Stimulated activated CD8-positive, alpha-beta memory T cell treated with anti-CD3 and anti-CD28 coated beads, Interleukin-4, amount 100 ng/mL, for 24 hours (primary cell): ENCODE results near the gene NLRP3.
"Not testable (repeated sequence)": the region's sequence is repeated elsewhere in the genome, so short reads cannot be mapped to it uniquely, and the experiment has no call there.

Source experiments
- DNase-seq: peaks from one replicate; pipeline ENCODE4 v3.0.0-alpha.2; 2020; ENCODE audit warnings: low read depth

Gene NLRP3

DNA sequence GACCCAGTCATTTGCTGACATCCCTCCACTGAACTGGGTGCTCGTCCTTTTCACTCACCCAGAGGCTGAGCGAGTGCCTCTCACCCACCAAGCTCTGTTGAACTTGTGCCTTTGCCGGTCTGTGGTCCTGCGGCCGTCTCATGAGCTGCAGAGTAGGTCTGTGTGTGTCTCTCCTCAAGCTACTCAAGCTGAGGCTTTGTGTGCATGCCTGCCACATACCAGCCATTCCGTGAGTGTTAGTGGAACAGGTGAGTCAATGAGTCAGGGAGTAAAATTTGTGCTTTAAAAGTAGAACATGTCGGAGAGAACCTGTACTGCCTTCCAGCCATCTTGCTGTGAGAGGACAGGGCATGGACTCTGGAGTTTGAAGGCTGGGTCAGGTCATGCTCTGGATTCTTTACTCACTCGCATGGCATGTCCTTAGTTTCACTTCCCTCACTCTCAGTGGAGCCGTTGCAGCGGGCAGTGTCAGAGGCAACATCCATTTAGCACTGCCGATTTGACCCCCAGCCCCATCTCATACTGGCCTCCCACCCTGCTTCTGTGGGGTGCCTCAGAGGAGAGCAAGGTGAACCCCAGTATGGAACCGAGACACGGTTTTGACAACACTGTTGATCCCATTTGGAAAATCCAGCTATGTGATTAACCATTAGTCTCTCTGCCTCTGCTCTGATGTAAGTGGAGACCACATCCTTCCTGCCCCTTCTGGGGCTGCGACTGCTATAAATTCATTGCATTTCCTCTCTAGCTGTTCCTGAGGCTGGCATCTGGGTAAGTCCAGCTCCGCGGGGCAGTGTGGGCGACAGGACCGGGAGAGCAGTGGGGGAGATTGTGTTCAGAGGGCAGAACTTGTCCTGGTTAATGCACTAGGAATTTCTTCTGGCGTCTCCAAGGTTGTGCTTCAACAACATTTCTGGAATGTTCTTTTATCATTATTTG, at the start of gene NLRP3:
Gene NLRP3 (plus strand): TSS at position 751 of the 939 bp plus-strand sequence. CDS start 2,628 bp downstream, outside the sequence.
- DNase-seq = no peak

DNA sequence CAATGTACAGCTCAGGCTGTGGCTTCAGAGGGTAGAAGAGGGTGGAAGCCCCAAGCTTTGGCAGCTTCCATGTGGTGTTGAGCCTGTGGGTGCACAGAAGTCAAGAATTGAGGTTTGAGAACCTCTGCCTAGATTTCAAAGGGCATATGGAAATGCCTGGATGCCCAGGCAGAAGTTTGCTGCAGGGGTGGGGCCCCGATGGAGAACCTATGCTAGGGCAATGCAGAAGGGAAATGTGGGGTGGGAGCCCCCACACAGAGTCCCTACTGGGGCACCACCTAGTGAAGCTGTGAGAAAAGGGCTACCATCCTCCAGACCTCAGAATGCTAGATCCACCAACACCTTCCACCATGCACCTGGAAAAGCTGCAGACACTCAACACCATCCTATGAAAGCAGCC, 49.6 kb upstream of the NLRP3 start:
- not testable (repeated sequence) for DNase-seq

DNA sequence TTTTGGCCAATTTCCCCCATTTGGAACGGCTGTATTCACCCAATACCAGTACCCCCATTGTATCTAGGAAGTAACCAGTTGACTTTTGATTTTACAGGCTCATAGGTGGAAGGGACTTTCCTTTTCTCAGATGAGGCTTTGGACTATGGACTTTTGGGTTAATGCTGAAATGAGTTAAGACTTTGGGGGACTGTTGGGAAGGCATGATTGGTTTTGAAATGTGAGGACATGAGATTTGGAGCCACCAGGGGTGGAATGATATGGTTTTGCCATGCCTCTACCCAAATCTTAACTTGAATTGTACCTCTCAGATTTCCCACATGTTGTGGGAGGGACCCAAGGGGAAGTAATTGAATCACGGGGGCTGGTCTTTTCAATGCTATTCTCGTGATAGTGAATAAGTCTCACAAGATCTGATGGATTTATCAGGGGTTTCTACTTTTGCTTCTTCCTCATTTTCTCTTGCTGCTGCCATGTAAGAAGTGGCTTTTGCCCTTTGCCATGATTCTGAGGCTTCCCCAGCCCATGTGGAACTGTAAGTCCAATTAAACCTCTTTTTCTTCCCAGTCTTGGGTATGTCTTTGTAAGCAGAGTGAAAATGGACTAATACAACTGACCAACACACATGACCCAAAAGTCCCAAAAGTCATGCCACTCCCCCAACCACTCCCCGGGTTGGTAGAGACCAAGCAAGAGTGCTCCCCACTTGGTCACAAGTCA, 48.9 kb upstream of the NLRP3 start:
- DNase-seq = no peak

DNA sequence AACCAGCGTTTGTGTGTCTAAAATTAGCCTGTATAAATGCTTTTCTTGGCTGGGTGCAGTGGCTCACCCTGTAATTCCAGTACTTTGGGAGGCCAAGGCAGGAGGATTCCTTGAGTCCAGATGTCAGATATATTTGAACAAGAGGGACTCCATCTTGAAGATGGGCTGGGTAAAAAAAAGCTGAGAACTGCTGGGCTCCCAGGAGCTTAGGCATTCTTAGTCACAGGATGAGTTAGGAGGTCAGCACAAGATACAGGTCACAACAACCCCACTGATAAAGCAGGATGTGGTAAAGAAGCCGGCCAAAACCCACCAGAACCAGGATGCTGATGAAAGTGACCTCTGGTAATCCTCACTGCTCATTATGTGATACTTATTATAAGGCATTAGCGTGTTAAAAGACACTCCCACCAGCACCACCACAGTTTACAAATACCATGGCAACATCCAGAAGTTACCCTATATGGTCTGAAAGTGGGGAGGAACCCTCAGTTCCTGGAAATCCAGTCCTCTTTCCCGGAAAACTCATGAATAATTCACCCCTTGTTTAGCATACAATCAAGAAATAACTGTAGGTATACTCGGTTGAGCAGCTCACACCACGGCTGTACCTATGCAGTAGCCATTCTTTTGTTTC, 48.1 kb upstream of the NLRP3 start:
- DNase-seq = no peak

DNA sequence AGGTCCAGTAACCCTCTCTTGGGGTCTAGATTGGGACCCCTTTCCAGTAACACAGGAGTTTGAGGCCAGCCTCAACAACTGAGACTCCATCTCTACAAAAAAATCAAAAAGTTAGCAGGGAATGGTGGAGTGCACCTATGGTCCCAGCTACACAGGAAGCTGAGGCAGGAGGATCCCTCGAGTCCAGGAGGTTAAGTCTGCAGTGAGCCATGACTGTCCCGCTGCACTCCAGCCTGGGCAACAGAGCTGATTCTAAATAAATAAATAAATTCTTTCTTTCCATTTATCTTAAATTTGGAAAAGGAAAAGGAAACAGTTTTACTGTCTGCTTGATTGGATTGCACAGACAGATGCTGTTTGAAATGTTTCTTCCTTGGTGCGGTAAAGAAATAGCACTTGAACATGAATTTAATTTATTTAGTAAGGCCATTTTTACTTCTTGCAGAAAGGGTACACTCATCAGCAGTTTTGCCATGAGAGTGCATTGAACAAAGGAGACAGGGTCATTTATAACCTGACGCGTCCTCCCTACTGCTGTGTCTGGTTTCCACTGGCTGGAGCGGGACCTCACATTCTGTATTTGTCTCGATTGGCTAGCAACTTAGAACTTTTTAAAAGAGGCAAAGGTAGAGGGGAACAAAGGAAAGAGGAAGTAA, 47.4 kb upstream of the NLRP3 start:
- DNase-seq = no peak

DNA sequence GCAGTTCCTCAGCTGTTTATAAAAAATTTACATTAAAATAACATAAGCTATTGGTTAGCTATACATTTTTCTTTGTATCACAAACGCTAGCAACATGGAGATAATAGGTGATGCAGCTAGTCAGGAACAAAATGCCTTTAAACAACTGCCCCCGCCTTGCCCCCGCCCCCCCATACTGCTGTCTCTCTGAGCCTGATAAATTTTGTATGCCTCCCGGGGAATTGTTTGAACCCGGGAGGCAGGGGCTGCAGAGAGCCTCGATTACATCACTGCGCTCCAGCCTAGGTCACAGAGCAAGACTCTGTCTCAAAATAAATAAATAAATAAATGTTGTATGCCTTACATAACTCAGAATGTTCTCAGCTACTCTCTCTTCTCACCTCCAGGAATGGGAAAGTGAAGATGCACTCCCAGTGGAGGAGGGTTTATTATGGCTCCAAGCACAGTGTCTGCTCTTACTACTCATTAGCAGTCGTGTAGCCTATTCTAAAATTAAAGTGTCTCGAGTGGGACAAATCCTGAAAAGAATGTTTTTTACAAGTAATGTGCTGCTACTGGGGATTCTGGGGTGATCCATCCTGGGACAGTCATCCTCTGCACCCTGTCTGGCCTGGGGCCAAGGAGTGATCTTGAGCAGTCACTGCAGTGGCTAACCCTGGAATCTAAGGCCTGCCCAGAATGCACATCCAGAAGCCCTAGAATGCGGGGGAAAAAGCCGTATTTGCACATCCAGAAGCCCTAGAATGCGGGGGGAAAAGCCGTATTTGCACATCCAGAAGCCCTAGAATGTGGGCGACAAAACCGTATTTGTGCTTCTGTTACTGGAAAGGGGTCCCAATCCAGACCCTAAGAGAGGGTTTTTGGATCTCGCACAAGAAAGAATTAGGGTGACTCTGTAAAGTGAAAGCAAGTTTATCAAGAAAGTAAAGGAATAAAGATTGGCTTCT, 44.9 kb upstream of the NLRP3 start:
- no peak for DNase-seq

DNA sequence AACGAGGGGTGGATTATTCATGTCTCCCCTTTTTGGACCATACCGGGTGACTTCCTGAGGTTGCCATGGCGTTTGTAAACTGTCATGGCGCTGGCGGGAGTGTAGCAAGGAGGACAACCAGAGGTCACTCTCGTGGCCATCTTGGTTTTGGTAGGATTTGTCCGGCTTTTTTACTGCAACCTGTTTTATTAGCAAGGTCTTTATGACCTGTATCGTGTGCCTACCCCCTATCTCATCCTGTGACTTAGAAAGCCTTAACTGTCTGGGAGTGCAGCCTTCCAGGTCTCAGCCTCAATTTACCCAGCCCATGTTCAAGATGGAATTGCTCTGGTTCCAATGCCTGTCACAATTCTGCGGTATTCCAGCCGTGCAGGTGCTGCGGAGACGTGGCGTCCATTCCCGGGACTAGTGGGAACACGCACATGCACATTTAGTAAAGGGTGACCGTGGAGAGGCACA, 44.1 kb upstream of the NLRP3 start:
- DNase-seq = no peak

DNA sequence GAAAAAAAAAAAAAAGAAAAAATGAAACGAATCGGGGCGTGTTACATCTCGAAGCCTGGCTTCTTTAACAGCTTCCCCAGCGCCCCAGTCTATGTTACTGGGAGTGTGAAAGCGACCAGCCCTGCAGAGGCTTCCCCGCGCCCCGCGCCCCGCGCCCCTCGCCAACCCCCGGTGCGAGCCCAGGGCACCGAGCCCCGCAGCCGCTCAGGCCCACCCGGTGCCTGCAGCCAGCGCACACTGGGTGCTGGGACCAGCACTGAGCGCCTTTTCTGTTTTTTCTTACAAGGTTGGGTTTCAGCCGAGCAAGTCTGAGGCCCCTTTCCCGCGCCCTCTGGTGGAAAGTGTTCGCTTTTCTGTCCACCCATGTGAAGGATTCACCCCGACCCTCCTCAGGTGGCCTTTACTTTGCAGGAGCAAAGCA, 42.2 kb upstream of the NLRP3 start:
- peak; percentile 52 for DNase-seq

DNA sequence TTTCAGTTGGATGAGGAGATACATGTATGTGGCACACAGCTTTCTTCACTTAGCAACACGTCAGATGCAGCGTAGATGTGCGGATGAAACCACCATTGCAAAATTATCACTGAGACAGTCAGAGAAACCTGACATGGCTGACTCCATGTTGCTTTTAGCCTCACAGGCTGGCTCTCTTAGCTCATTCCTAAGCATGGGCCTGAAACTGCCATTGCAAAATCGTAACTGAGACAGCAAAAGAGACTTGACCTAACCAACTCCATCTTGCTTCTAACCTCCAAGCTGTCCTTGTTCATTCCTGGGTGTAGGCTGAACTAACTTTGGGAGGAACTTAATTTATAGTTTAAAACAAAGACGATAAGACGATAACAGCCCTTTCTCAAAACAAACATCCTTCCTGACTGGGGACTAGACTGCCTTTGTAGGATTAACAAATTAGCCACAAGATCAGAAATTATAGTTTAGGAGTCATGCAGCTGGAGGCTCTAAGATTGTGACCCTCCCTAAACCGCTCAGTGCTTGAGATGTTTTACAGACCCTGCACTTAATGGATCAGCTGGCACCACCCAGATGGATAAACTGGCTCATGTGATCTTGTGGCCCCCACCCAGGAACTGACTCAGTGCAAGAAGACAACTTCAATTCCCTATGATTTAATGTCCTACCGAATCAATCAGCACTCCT, 41.2 kb upstream of the NLRP3 start:
- DNase-seq = not testable (repeated sequence)

DNA sequence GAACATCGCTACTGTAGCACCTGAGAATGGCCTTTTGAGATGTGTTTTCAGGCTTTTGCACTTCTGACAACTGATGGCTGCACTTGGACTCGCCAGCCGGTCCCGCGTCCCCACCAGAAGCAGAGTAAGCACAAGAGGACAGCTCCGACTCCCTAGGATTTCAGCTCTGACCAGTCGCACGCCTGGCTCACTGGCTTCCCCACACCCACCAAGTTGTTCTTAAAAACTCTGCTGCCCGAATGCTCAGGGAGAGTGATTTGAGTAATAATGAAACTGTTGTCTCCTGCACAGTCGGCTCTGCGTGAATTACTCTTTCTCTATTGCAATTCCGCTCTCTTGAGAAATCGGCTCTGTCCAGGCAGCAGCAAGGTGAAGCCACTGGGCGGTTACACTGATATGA, 40.2 kb upstream of the NLRP3 start:
- DNase-seq = no peak

DNA sequence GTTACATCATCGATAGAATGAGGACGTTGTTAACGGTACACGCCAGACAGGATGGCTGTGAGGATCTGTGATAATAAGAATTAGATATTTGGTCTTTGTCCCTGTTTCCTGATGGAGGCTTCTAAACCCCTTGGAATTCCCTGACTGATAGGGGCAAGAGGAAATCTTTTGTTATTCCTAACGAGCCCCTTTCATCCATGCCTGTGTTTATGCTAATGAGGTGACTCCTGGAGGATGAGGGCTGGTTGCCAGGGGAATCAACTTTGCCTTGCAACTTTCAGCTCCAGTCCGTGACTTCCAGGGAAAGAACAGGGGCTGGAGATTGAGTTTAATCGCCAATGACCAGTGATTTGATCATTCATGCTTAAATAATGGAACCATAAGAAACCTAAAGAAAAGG, 39.3 kb upstream of the NLRP3 start:
- DNase-seq = no peak

DNA sequence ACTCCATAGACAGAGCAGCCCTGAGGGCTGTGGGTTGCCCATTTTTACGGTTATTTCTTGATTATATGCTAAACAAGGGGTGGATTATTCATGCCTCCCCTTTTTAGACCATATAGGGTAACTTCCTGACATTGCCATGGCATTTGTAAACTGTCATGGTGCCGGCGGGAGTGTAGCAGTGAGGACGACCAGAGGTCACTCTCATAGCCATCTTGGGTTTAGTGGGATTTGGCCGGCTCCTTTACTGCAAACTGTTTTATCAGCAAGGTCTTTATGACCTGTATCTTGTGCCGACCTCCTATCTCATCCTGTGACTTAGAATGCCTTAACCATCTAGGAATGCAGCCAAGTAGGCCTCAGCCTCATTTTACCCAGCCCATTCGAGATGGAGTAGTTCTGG, 38.3 kb upstream of the NLRP3 start:
- DNase-seq = not testable (repeated sequence)

DNA sequence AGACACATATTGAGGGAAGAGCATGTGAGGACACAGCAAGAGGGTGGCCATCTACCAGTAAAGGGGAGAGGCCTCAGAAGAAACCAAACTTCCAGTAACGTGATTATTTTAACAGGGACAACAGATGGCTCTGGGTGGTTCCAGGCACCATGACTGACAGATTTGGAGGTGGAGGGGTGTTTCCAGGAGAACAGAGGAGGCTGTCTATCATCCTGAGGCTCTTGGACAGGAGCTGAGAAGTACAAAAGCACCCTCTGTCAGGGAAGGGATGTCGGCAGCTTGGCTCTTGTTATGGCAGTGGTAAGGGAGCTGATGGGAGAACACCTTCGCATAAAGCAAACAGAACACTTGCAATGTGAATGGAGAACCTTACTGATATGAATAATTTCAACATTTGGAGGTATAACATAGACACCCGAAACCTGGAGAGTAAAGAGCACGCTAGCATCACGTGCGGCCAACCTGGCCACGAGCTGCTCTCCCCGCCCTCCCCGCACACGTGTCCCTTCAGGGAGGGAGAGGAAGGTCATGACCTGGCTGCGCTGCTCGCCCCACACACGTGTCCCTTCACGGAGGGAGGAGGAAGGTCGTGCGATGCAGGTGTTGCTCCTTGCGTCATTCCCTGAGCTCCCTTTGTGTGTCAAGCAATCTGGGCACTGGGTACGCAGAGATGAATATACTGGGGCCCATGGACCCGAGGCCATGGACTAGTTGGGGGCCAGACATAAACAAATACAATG, 37.5 kb upstream of the NLRP3 start:
- no peak for DNase-seq

DNA sequence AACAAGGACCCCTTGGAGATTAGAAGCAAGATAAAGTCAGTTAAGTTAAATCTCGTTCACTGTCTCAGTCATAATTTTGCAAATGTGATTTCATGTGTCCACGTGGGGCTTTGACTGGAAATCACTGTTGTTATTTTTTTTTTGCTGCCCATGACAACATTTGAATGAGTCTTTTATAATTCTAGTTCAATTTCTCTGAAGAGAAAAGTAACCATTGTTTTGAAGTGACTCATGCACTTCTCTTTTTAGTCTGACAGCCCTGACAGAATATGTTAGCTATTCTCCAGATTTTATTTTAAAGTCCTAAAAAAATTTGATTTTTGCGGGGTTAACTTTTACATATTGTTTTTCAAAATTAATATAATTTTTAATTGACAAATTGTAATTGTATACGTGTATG, 30.7 kb upstream of the NLRP3 start:
- DNase-seq = no peak

DNA sequence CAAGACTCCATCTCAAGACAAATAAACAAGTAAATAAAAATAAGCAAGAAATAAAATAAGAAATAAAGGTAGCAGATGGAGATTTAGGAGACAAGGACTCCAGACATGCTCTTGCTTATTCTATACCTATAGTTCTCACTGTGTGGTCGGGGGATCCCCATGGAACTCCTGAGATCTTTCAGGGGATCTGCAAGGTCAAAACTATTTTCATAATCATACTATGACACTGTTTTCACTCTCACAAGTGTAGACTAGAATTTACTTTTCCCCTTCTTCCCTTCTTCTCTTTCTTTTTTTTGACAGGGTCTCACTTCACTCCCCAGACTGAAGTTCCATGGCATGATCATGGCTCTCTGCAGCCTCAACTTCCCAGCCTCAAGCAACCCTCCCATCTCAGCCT, 29.8 kb upstream of the NLRP3 start:
- DNase-seq = no peak

DNA sequence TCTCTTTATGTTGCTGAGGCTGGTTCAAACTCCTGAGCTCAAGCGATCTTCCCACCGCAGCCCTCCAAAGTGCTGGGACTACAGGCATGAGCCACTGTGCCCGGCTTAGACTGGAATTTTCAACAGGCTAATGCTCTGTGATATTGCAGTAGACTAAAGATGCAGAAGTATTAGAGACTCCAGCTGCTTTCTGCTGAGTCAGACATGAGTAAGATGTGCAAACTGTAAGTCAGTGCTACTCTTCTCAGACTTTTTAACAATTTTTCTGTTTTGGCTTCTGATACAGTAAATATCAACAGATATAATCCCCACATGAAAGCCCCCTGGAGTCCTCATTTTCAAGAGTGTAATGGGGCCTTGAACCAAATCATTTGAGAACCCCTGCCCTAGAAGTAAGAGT, 29.3 kb upstream of the NLRP3 start:
- no peak for DNase-seq

DNA sequence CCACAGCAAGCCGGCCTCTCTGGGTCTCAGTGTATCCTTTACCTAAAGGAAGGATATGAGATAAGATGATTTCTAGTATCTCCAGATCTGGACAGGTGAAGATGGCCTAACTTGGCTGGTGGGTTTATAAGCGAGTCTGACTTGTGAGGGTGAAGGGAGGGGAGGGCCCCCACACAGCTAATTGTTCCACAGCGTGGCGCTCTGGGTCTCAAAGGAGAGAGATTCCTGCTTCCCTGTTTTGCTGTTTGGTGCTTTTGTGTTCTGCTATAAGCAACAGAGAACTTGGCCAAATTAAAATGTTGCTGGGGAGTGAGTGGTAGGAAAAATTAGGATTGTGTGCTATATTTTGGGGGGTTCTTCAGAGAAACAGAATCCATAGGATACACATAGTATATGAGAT, 28.9 kb upstream of the NLRP3 start:
- DNase-seq = no peak

DNA sequence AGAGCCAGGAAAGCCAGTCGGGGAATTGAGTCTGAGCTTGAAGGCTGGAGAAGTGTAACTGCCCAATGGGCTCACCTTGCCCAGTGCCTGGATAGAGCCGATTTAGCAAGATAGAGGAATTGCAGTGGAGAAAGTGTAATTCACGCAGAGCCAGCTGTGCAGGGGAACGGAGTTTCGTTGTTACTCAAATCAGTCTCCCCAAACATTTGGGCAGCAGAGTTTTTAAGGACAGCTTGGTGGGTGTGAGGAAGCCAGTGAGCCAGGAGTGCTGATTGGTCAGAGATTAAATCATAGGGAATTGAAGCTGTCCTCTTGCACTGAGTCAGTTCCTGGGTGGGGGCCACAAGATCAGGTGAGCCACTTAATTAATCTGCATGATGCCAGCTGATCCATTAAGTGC, 28.4 kb upstream of the NLRP3 start:
- no peak for DNase-seq

DNA sequence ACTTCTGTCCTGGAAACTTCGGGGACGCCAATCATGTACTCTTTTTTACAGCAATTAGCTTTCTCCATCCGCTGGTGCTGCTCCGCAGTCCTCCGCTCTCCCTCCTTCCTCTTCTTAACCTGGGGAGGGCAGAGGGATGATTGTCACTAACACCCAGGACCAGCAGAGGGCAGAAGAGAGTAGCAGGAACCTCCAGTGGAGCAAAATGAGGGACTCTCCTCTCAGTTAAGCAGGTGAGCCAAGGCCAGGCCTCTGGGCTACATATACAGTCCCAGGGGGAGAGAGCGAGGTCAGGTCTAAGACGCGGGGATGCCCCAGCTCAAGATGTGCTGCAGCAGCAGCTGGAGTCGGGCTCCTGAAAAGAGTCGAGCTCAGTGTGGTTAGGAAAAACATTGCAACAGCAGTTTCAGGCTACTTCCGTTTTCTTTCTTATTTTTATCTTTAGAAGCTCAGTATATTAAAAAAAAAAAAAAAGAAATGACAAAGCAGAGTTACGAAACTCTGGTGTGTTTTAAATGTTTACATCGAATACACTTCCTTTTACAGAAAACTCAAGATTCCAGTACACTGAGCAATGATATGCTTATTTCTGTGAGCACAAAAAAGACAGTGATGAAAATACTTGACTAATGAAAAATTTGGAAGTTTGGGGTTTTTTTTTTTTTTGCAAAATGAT, 25.7 kb upstream of the NLRP3 start:
- peak; percentile 69 for DNase-seq
